Stimulated activated CD4-positive, alpha-beta T cell treated with anti-CD3 and anti-CD28 coated beads, Interleukin-15, amount 100 ng/mL, for 48 hours (primary cell): ENCODE data around the gene SEL1L.
"Not testable (repeated sequence)": the region's sequence is repeated elsewhere in the genome, so short reads cannot be mapped to it uniquely, and the experiment has no call there.

Experiments
- DNase-seq, 2 donors: peaks; one replicate each; pipeline ENCODE4 v3.0.0-alpha.2; 2020; ENCODE audit warnings: low read depth in 2 of 2

The SEL1L gene

DNA sequence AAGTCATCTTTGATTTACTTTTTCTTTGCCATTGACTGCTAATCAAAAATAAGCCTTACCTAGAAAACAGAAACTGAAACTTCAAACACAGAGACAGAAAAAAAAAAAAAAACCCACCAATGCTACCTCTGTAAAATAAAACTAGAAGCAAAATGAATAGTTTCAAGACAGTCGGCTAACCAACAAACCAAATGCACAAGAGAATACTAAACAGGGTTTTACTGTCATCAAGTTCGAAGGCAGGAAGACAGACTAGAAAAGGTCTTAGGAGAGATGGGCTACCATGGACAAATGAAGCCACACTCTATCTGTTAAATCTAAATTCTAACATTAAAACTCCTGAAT lies 59.5 kb downstream of the SEL1L start:
- no peak for DNase-seq

DNA sequence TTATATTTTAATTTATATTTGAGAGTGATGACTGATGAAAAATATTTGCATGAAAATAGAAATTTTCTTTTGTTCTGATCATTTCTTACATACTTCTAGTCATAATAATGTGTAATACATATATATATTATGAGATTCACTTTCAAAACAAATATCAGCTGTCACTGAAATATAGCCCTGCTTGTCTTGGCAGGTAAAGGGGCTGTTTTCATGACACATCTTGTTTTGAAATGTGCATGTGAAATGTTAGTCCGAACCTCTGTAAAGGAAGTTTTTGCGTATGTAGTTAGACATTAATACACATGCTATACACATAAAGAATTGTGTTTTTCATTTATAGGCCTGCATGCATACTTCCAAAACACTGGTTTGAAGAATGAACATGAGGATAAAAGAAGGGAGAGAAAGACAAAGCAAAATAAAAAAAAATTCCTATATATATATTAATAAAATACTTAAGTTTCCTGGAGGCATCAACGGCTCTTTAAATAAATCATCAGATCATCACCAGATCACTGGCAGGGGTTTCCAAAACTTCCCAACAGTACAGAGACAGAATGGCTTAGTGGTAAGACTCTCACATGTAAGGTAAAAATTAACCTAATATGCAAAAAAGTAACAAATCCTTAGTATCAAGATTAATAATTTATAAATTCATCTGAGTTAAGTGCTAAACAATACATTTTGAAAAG lies 60.1 kb downstream of the SEL1L start:
- no peak for DNase-seq

DNA sequence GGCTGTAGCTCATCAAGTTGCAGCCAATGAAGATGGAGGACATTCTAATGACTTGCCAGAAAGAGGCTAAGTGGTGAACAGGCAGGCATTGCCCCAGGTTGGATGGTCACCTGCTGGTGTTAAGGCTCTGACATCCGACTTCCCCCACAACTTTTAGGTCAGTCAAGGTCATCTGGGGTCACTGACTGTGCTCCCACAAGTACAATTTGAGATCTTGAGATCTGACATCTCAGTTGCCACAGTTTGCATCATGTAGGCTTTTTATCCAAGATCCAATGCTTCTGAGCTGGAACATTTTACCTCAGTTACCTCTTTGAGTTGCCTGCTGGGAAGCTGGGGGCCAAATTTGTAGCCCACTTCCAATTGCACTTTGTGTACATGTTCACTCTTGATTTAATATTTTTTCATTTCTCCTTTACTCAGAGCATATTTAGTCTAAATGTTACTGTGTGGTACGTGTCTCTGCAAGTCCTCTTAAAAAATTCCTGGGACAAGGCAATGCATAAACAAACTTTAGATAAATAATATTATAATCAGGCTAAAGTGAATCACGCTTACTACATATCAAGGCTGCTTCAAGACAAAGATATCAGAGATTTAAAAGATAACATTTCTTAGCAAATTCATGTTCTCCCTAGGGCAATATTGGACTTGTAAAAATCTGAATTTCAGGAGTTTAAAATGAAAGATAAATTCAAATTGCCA lies 61.4 kb downstream of the SEL1L start:
- DNase-seq, result no peak

DNA sequence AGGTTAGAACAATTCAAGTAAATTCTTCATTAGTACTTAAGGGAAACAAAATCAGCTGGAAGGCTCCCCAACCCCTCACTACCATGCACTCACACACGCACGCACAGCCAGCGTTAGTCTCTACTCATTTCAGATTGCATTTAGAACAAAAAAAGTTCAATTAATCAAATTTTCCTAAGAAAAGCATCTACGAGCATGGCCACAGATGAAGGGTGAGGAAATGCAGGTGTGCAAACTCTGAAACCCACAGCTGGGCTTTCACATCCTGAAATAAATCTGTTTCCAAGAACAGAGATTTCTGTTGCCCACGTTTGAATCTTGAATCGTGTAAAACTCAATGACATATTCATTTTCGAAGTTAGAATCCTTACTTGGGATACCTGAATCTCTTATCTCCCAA lies 62.6 kb downstream of the SEL1L start:
- peak in 1 of 2 donors; percentile 30 for DNase-seq

GRCh38 chr14:81470557-81470826 lies 63.2 kb downstream of the SEL1L start:
- DNase-seq, result not testable (repeated sequence)

GRCh38 chr14:81466854-81467253 lies 66.8 kb downstream of the SEL1L start:
- DNase-seq, result no peak

DNA sequence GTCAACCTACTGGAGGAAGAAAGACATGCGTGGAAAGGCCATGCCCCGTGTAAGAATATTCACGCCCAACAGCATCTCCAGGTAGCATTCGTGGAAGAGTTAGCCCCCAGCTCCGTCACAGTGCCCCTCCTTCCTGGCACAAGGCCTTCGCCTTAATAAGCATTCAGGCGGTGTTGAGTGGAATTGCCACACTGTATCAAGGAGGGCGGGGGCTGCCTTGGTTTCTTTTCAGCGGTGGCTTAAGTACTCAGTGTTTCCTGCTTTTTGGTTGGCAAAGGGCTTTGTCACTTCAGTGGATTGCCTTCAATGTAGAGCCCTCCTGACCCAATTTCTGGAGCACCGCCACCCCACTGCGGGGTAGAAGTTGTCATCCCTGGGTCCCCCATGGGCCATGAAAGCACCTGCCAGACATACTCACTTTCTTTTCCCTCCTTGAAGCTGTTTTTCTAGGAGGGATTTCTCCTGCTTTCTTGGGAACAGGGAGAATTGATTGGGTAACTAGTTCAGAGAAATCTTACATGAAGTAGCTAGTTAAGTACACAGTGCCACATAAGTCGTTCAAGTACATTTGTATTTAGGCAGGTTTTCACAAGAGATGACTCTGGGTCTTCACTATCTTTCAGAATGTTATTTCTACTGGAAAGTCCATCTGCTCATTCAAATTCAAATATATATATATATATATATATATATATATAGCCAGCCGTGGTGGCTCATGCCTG lies 68.0 kb downstream of the SEL1L start:
- DNase-seq, result no peak

- DNase-seq, result not testable (repeated sequence)
Observed at GRCh38 chr14:81465003-81465392, 68.7 kb downstream of the SEL1L start.

DNA sequence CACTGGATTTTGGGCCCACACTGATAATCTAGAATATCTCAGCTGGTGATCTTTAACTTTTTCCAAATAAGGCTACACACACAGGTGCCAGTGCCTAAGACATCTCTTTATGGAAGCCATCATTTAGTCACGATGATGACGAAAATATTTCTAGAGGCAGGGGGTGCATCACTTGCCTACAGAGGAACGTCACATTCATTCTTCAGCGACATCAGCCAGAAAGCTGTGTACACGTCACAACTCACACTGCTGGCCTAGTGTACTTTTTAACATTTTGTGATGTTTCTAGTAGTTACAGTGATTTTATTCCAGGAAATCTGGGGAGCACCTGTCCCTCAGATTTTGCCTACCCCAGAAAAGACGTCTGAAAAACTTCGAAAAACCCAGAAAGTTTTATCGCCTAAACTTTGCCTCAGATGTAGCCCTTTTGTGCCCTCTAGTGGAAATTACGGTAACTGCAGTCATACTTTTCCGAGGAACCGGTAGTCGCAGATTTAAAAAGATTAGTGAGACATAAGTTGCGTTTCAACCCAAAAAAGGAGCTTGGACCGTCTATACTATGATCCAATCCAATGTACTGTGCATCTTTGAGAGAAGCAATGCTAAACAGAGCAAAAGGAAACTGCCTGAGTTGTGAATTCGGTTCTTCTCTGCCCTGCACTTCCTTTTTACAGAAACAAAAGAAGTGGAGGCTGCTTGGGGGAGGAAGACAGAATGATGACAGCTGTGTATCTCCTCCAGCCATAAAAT lies 69.2 kb downstream of the SEL1L start:
- DNase-seq, result peak in 1 of 2 donors; percentile 51

DNA sequence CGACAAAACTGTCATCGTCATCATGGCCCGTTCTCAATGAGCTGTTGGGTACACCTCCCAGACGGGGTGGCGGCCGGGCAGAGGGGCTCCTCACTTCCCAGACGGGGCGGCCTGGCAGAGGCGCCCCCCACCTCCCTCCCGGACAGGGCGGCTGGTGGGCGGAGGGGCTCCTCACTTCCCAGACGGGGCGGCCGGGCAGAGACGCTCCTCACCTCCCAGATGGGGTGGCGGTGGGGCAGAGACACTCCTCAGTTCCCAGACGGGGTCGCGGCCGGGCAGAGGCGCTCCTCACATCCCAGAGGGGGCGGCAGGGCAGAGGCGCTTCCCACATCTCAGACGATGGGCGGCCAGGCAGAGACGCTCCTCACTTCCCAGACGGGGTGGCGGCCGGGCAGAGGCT lies 71.3 kb downstream of the SEL1L start:
- DNase-seq, result not testable (repeated sequence)

DNA sequence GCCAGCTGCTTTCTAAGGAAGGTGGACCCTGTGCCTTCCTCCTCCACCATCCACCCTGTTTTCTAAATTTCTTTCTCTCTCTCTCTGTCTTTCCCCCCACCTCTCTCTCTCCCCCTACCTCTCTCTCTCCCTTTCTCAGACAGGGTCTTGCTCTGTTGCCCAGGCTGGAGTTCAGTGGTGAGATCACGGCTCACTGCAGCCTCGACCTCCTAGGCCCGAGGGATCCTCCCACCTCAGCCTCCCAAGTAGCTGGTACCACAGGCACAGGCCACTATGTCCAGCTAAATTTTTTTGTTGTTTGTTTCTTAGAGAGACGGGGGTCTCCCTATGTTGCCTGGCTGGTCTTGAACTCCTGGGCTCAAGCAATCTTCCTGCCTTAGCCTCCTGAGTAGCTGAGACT lies 73.7 kb downstream of the SEL1L start:
- no peak for DNase-seq

DNA sequence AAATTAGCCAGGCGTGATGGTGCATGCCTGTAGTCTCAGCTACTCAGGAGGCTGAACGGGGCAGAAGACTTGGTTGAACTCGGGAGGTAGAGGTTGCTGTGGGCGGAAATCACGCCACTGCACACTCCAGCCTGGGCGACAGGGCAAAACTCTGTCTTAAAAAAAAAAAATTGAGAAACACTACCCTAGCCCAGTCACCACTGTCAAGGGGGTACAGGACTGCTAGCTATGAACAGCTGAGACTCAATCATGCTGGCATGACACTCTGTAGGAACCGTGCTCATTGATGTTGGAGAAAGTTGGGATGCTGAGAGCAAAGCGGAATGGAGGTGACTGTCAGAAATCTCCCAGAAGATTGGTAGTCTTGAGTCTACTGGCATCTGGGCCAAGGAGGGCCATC lies 75.3 kb downstream of the SEL1L start:
- DNase-seq, result no peak

GRCh38 chr14:81455390-81455789 lies 78.3 kb downstream of the SEL1L start:
- DNase-seq, result no peak

GRCh38 chr14:81454572-81455218 lies 79.0 kb downstream of the SEL1L start:
- no peak for DNase-seq

- DNase-seq, result no peak
Observed at GRCh38 chr14:81453166-81453766, 80.4 kb downstream of the SEL1L start.

GRCh38 chr14:81452341-81453133 lies 81.1 kb downstream of the SEL1L start:
- DNase-seq, result no peak

DNA sequence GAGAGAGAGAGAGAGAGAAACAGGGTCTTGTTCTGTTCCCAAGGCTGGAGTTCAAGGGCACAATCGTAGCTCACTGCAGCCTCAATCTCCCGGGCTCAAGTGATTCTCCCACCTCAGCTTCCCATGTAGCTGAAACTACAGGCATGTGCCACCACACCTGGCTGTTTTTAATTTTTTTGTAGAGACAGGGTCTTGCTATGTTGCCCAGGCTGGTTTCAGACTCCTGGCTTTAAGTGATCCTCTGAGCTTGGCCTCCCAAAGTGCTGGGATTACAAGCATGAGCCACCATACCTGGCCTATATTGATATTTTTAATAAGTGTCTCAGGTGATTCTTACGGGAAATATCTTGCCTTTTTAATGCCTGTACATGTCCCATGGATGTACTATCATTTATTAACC lies 82.7 kb downstream of the SEL1L start:
- no peak for DNase-seq

GRCh38 chr14:81450100-81450531 lies 83.5 kb downstream of the SEL1L start:
- no peak for DNase-seq

DNA sequence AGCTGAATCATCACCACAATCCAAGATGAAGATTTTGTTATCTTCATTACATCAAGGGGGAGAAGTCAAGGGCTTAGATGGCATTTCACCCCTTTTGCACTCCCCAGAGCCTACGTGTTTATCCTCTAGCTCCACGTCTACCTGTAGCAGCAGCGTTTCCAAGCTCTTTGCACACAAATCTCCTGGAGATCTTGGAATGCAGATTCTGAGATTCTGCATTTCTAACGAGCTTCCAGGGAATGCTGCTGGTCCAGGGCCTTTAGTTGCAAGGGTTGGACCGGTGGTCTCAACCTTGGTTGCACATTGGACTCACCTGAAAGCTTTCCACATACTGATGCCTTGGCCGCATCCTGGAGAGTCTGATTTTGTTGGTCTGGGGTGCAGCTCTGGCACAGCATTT lies 84.1 kb downstream of the SEL1L start:
- DNase-seq, result no peak

DNA sequence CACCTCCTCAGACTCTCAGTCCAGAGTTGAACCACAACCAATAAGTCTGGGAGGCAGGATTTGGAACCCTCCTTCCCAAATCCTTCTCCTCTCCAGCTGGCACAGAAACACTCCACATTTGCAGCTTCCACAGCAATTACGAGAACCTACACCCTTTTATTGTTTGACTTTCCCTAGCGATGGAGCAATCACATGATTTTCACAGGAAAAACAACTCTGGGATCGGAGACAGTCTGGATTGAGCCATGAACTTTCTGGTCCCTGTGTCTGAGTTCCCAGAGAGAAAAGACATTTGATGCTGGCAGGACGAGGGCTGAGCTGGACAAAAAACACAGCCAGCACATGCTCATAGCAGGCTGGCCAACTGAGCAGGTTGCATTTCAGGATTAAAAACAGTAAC lies 84.5 kb downstream of the SEL1L start:
- DNase-seq, result no peak
